NCI-H2107 treated with DMSO at 0.1 percent for 48 hours (cell line): ENCODE measurements around the gene DHRSX.
"Not testable (repeated sequence)": the region's sequence is repeated elsewhere in the genome, so short reads cannot be mapped to it uniquely, and the experiment has no call there.

ENCODE experiments used
- DNase-seq: peaks from one replicate; lab custom pipeline; 2025; ENCODE audit not compliant: unreplicated experiment; lab: John Stamatoyannopoulos, UW

DHRSX gene

GRCh38 chrX:2226906-2227656, 273.7 kb downstream of the DHRSX start:
- no peak for DNase-seq

- DNase-seq: no peak
Measured at GRCh38 chrX:2226182-2226581, 274.6 kb downstream of the DHRSX start.

- DNase-seq: no peak
Measured at GRCh38 chrX:2224597-2225235, 276.1 kb downstream of the DHRSX start.

- no peak for DNase-seq
Measured at GRCh38 chrX:2224161-2224560, 276.6 kb downstream of the DHRSX start.

- no peak for DNase-seq
Measured at GRCh38 chrX:2220829-2221567, 279.8 kb downstream of the DHRSX start.

GRCh38 chrX:2220296-2220695, 280.5 kb downstream of the DHRSX start:
- DNase-seq: no peak

GRCh38 chrX:2214138-2214823, 286.5 kb downstream of the DHRSX start:
- not testable (repeated sequence) for DNase-seq

GRCh38 chrX:2211667-2212066, 289.1 kb downstream of the DHRSX start:
- not testable (repeated sequence) for DNase-seq

GRCh38 chrX:2193273-2193592, 307.5 kb downstream of the DHRSX start:
- no peak for DNase-seq

GRCh38 chrX:2192584-2193272, 308.0 kb downstream of the DHRSX start:
- DNase-seq: no peak

GRCh38 chrX:2188840-2189239, 311.9 kb downstream of the DHRSX start:
- DNase-seq: no peak

GRCh38 chrX:2188330-2188792, 312.4 kb downstream of the DHRSX start:
- no peak for DNase-seq

- no peak for DNase-seq
Measured at GRCh38 chrX:2187352-2188115, 313.2 kb downstream of the DHRSX start.

GRCh38 chrX:2185341-2186082, 315.3 kb downstream of the DHRSX start:
- no peak for DNase-seq

GRCh38 chrX:2184089-2184488, 316.7 kb downstream of the DHRSX start:
- DNase-seq: no peak

- no peak for DNase-seq
Measured at GRCh38 chrX:2183193-2183725, 317.5 kb downstream of the DHRSX start.

GRCh38 chrX:2177541-2177940, 323.2 kb downstream of the DHRSX start:
- DNase-seq: no peak

- peak; percentile 63 for DNase-seq
Measured at GRCh38 chrX:2176733-2177132, 324.0 kb downstream of the DHRSX start.

- DNase-seq: no peak
Measured at GRCh38 chrX:2176274-2176673, 324.5 kb downstream of the DHRSX start.
